ENCODE results near the gene KEL. TPM values are rescaled to one million over a fixed set of nuclear protein-coding genes. Genes with fewer than 3 reads are reported as not detected.
A peak's percentile ranks its signal among the peaks of the same experiment; 100 is the strongest.

KEL gene
- total RNA-seq, 3 donors from 2014 or later = 0.16 to 4.3 (median 2.2) TPM

GRCh38 chr7:142901426-142902259 lies 60.5 kb downstream of the KEL start:
- intact Hi-C loops (cut with DNase I; ENCODE audit: low total_unique reads) = no loop called here
- TF ChIP-seq POLR2AphosphoS5 (IDR thresholded peaks at IDR 0.05) = no peak
- TF ChIP-seq POLR2A (IDR thresholded peaks at IDR 0.05) = no peak
- no peak for TF ChIP-seq CTCF (IDR thresholded peaks at IDR 0.05)
- Histone ChIP-seq H3K9me3 (peaks cover 5 to 7% of the 10 kb centered on the region in 2 donors), H3K4me1 (no peaks in the 10 kb centered on the region), H3K4me3 (no peak overlapping the region), H3K27ac (no peak overlapping the region), H3K36me3 (no peaks in the 10 kb centered on the region), H3K27me3 (no peaks in the 10 kb centered on the region)
- DNase-seq (ENCODE audit: low spot score in 2 of 2) = no peak

DNA sequence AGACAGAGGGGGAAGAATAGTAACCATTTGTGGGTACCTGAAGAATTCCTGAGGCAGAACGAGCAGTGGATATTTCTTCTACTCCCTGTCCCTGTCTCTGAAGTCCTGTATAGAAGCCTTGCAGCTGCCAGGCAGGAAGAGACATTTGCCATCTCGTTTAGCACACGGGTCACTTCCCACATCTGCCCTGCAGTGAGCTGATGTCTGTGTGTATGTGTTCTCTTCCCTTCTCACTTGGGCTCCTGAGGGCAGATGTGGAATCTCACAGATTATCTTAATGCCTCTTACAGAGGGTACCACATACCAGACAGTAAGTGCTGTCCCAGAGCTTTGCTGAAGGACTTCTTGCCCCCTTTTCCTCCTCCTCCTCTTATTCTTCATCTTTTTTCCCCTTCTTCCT lies 62.5 kb downstream of the KEL start:
- H3K27ac ChIP-seq = peak overlapping the region in 1 of 2 donors; percentile 25
- peaks cover 5 to 7% of the 10 kb centered on the region in 2 donors for H3K9me3 ChIP-seq
- no peak for DNase-seq (ENCODE audit: low spot score in 2 of 2)
- H3K27me3 ChIP-seq = no peaks in the 10 kb centered on the region
- no peaks in the 10 kb centered on the region for H3K36me3 ChIP-seq
- H3K4me1 ChIP-seq = no peaks in the 10 kb centered on the region
- no peak overlapping the region for H3K4me3 ChIP-seq
- TF ChIP-seq CTCF (IDR thresholded peaks at IDR 0.05) (no peak), POLR2AphosphoS5 (IDR thresholded peaks at IDR 0.05) (no peak), POLR2A (IDR thresholded peaks at IDR 0.05) (no peak)
- intact Hi-C loops (cut with DNase I; ENCODE audit: low total_unique reads) = no loop called here

DNA sequence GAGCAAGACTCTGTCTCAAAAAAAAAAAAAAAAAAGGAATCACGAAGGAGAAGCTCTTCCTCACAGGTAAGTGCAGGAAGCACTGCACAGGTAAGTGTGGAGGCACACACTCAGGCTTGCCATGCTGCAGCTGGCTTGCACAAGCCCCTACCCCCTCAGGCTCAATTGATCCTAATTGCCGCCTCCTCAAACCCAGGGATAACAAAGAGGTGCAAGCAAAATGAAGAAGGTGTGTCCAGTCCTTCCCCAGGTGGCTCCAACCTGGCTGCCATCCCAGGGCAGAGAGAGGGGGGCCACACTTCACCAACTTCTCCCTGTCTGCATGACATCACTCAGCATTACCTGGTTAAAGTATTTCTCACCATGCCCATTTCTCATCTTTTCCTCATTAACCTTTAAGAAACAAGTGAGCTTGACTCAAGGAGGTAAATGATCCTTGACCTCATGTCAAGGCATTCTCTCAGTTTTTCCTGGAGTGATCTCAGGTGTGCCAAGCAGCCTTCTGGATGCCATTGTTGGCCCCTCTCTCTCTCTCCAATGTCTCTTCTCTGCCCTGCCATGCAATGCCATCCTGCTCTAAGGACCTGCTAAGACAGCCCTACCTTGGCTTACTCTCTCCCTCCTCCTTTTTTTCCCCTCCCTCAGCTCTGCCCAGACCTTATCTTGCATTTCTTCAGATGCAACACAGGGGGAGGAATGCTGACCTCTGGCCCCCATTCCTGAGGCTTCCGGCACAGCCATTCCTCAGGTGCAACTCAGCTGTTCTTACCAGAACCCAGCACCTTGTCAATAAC lies 63.6 kb downstream of the KEL start:
- no peaks in the 10 kb centered on the region for H3K27me3 ChIP-seq
- DNase-seq (ENCODE audit: low spot score in 2 of 2) = peak in 1 of 2 donors; percentile 71
- no peak overlapping the region for H3K4me3 ChIP-seq
- no peak for TF ChIP-seq POLR2A (IDR thresholded peaks at IDR 0.05)
- no peak for TF ChIP-seq POLR2AphosphoS5 (IDR thresholded peaks at IDR 0.05)
- TF ChIP-seq CTCF (IDR thresholded peaks at IDR 0.05) = no peak
- H3K9me3 ChIP-seq = no peaks in the 10 kb centered on the region
- H3K4me1 ChIP-seq = no peaks in the 10 kb centered on the region
- no peaks in the 10 kb centered on the region for H3K36me3 ChIP-seq
- intact Hi-C loops (cut with DNase I; ENCODE audit: low total_unique reads) = no loop called here
- peak overlapping the region; percentile 25 to 42 for H3K27ac ChIP-seq

DNA sequence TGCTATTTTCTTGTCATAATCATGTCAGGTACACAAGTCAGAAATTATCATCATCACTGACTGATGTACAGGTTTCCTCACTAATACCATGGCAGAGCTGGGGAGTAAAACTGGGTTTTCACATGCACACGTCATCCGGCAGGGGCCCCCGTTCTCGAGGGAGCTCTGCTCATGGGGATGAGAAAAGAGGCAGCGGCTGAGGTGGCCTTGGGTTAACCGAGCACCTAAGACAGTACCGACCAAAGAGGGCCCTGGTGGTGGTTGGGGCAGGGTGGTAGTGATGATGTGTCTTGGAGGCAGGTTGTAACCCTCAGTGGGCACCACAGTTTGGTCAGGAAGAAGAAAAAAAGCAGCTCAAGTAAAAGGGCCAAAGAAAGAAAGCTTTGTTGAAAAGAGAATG lies 64.5 kb downstream of the KEL start:
- no peak overlapping the region for H3K4me3 ChIP-seq
- intact Hi-C loops (cut with DNase I; ENCODE audit: low total_unique reads) = no loop called here
- no peak for TF ChIP-seq POLR2A (IDR thresholded peaks at IDR 0.05)
- TF ChIP-seq CTCF (IDR thresholded peaks at IDR 0.05) = no peak
- TF ChIP-seq POLR2AphosphoS5 (IDR thresholded peaks at IDR 0.05) = no peak
- no peaks in the 10 kb centered on the region for H3K27me3 ChIP-seq
- peak overlapping the region in 1 of 2 donors; percentile 14 for H3K27ac ChIP-seq
- H3K4me1 ChIP-seq = no peaks in the 10 kb centered on the region
- H3K9me3 ChIP-seq = no peaks in the 10 kb centered on the region
- H3K36me3 ChIP-seq = no peaks in the 10 kb centered on the region
- DNase-seq (ENCODE audit: low spot score in 2 of 2) = no peak
